Ovary (tissue), 9 donors: Measurements from ENCODE around the gene PTGES3L. TPM values are rescaled to one million over a fixed set of nuclear protein-coding genes. Genes with fewer than 3 reads are reported as not detected.

Experiments used
- DNase-seq, 5 donors: peaks; one replicate each; pipeline ENCODE4 v3.0.0-alpha.2; 2019 to 2020
- H3K27ac ChIP-seq, 2 donors: fragments of 200-600 bp; one replicate each; pipeline versions ENCODE4 v1.5.1 to v1.8.0; 2019 to 2022
- H3K27me3 ChIP-seq: fragments of 200-600 bp; one replicate; pipeline ENCODE4 v1.8.0; 2022
- H3K36me3 ChIP-seq: fragments of 200-600 bp; sonication (generic); one replicate; pipeline ENCODE4 v1.5.1; 2019
- H3K4me1 ChIP-seq: one replicate; pipeline ENCODE4 v1.8.1; 2013; ENCODE audit warnings: mild to moderate bottlenecking, moderate library complexity; ENCODE audit not compliant: insufficient read depth
- H3K4me3 ChIP-seq: fragments of 200-600 bp; sonication (generic); one replicate; pipeline ENCODE4 v1.5.1; 2017
- H3K9me3 ChIP-seq, 2 donors: fragments of 200-600 bp in 1 of 2; sonication (generic) in 1 of 2; one replicate each; pipeline versions ENCODE4 v1.5.1 to v1.8.1; 2013 to 2019; ENCODE audit warnings: mild to moderate bottlenecking in 1 of 2, moderate library complexity in 1 of 2
- CTCF ChIP-seq, 3 donors: fragments of 450-650 bp in 2 of 3; fragments of 200-600 bp in 1 of 3; IDR thresholded peaks; one replicate each; pipeline versions ENCODE4 v1.5.1 to v1.8.0; 2016 to 2022; ENCODE audit warnings: antibody characterized with exemption in 3 of 3, mild to moderate bottlenecking in 1 of 3
- EP300 ChIP-seq: sonication (generic); formaldehyde crosslinking; IDR thresholded peaks from one replicate; pipeline ENCODE4 v1.6.1; 2017; ENCODE audit warnings: antibody characterized with exemption
- POLR2A ChIP-seq: fragments of 450-650 bp; IDR thresholded peaks from one replicate; pipeline ENCODE4 v1.6.1; 2017; ENCODE audit warnings: antibody characterized with exemption, mild to moderate bottlenecking, moderate library complexity
- WGBS, 3 donors: extraction: QIAGEN DNeasy Blood & Tissue Kit in 1 of 3; methylation state at CpG; one replicate each; pipeline versions ENCODE4 v1.1.5 to v1.1.7; 2013 to 2017; 5-methylcytosine and 5-hydroxymethylcytosine counted together
- intact Hi-C, 4 donors: fragments of 100-400 bp; cut with DNase I; formaldehyde crosslinking; loops; one replicate each; pipeline versions ENCODE4 v1.11.0 to v1.15.1; 2022 to 2023
- polyA plus RNA-seq, 2 donors: library from polyadenylated mRNA; stranded (reverse); fragments of 200-250 nt in 1 of 2; fragments of 350-450 nt in 1 of 2; fragmentation: Illumina TruSeq in 1 of 2; extraction: RNeasy Lipid Tissue Mini Kit (QIAGEN cat#74804) in 1 of 2; gene quantifications; one replicate each; pipeline ENCODE4 v1.2.3, GENCODE V29; 2013 to 2014
- total RNA-seq, 7 donors: library from RNA; depleted of rRNA in 2 of 7; stranded (reverse); fragments of >200 nt in 2 of 7; fragmentation: NEBNext Ultra II Directional in 3 of 7; extraction: Animal tissue kit (Norgen Biotek cat#: 25700) in 3 of 7; gene quantifications; one replicate each; pipeline versions ENCODE4 v1.1.0 to v1.2.4, GENCODE V29; 2016 to 2023
- donor health status: DM: no; HTN: no; CAD: no; lungs with moderate emphysema.
- donor health status: DM: no; HTN: no; CAD: no.
- donor health status: Bipolar disorder and iron deficiency.
- donor health status: DM: yes; HTN: yes; CAD: no.
- donor health status: DM: no; HTN: no; CAD: no.
- donor health status: DM: yes; HTN: yes; CAD: no.

The PTGES3L gene
- total and polyA plus RNA-seq, 9 donors = 0.45 to 2.6 (median 0.66) TPM; not detected in 1

DNA sequence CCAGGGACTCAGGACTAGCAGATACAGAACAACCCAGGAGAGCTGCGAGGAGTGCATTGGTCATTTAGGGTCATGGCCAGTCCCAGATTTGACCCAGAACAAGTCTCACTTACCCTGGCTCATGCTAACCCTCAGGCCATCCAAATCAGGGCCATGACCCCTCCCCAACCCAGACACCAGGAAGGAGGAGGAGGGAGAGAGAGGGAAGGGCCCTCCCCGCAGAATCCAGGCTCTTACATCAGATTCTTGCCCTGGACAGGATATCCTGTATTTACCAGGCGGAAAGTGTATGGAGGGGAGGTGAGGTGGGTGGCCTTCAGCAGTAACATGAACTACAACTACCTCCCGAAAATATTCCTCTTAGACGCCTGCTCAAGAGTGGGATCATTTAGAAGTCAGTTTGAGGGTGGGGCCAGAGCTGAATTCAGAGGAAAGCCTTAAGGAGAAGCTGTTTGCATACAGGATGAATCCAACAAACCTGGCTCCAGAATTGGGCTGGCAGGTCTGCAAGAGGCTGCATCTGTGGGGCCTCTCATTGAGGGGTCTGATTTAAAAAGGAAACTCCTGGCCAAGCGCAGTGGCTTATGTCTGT, 40.2 kb upstream of the PTGES3L start:
- Histone ChIP-seq H3K4me1 (peaks cover 14% of the 10 kb centered on the region), H3K9me3 (no peaks in the 10 kb centered on the region), H3K36me3 (no peaks in the 10 kb centered on the region), H3K4me3 (no peak overlapping the region), H3K27me3 (no peaks in the 10 kb centered on the region), H3K27ac (peak overlapping the region; percentile 16 to 90)
- intact Hi-C loops = loop anchor here in 3 of 4 donors (5.0 to 10.0 kb wide), 6 partner anchors 107 to 295 kb away; partner anchors contain the start of genes NBR1 (in 2 of the 3), BRCA1 (in 1 of the 3) and TMEM106A (in 1 of the 3)
- DNase-seq = no peak
- TF ChIP-seq POLR2A = no peak
- no peak for TF ChIP-seq EP300
- no peak for TF ChIP-seq CTCF (IDR thresholded peaks at IDR 0.05)
- WGBS, 3 donors = 25 to 37% (median 34%) methylated on average over 6 of the region's 6 CpGs

- peak overlapping the region; percentile 16 to 90 for H3K27ac ChIP-seq
- H3K27me3 ChIP-seq = no peaks in the 10 kb centered on the region
- TF ChIP-seq POLR2A (no peak), CTCF (IDR thresholded peaks at IDR 0.05) (no peak), EP300 (no peak)
- WGBS, 3 donors = 7 to 14% (median 8%) methylated on average over 7 of the region's 7 CpGs
- no peak overlapping the region for H3K4me3 ChIP-seq
- H3K36me3 ChIP-seq = no peaks in the 10 kb centered on the region
- peak in 3 of 5 donors; percentile 47 to 73 (median 56) for DNase-seq
- H3K4me1 ChIP-seq = peaks cover 14% of the 10 kb centered on the region
- no peaks in the 10 kb centered on the region for H3K9me3 ChIP-seq
- intact Hi-C loops = no loop called here
Observed at GRCh38 chr17:43019418-43019817, 39.5 kb upstream of the PTGES3L start.

DNA sequence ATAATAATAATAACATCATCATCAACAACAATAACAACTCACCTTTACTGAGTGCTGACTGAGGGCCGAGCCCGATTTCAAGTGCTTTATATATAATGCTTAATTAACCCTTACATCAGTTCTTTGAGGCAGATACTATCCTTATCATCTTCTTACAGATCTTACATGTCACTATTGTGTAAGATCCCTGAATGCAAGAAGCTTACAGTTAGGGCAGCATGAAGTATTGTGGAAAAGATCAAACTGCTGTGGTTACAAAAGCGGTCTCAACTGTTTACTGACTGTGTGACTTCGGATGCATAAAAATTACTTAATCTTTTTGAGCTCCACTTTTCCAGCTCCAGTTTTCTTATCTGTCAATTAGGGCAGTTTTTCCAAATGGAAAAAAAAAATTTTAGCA, 39.1 kb upstream of the PTGES3L start:
- peaks cover 14% of the 10 kb centered on the region for H3K4me1 ChIP-seq
- H3K36me3 ChIP-seq = no peaks in the 10 kb centered on the region
- intact Hi-C loops = no loop called here
- WGBS, 3 donors = 36 to 38% (median 37%) methylated on average over 4 of the region's 4 CpGs
- H3K27ac ChIP-seq = peak overlapping the region in 1 of 2 donors; percentile 90
- H3K4me3 ChIP-seq = no peak overlapping the region
- TF ChIP-seq POLR2A (no peak), CTCF (IDR thresholded peaks at IDR 0.05) (no peak), EP300 (no peak)
- DNase-seq = no peak
- no peaks in the 10 kb centered on the region for H3K27me3 ChIP-seq
- no peaks in the 10 kb centered on the region for H3K9me3 ChIP-seq

DNA sequence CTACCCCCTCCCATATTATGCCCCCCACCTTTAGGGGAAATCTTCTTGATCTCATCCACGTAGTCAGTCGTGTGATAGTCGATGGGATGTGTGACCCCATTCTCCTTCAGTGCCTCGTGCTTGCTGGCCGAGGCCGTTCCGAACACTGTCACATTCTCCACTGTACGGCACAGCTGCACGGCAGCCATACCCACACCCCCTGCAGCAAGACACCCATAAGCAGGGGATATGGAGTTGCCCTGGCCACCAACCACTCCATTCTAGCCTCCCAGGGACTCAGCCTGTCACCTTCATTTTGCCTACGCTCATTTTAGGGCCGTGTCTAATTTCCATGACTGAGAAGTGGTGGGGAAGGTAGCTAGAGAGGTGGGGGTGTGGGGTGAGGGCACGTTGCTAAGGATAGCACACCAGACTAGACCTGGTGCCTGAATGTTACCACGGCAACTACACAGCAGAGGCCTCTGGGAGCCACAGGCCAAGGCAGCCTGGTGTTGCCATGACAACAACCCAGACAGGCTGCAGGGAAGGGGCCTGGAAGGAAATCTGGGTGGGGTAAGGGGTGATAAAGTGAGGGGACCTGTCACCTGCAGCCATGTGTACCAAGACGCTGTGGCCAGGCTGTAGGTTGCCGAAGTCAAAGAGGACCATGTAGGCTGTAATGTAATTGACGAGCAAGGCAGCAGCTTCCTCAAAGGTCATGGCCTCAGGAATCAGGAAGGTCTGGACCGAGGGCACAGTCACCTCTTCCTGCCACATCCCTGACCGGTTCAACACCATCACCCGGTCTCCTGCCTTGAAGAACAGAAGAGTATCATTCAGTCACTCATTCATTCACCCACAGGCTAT, 38.4 kb upstream of the PTGES3L start:
- Histone ChIP-seq H3K27ac (peak overlapping the region in 1 of 2 donors; percentile 90), H3K4me3 (no peak overlapping the region), H3K36me3 (no peaks in the 10 kb centered on the region), H3K9me3 (no peaks in the 10 kb centered on the region), H3K27me3 (no peaks in the 10 kb centered on the region), H3K4me1 (peaks cover 14% of the 10 kb centered on the region)
- TF ChIP-seq EP300 (no peak), POLR2A (no peak), CTCF (IDR thresholded peaks at IDR 0.05) (no peak)
- DNase-seq = peak in 1 of 5 donors; percentile 42
- WGBS, 3 donors = 68 to 74% (median 72%) methylated on average over 19 of the region's 19 CpGs
- intact Hi-C loops = no loop called here
